Transverse colon (tissue), 4 donors: ENCODE measurements around the gene GALNT2.

Source experiments
- CTCF ChIP-seq, 5 experiments: fragments of 200-600 bp in 3 of 5; fragments of 450-650 bp in 2 of 5; sonication (generic) in 3 of 5; IDR thresholded peaks; 1 replicate in 2 of 5; 2 replicates in 3 of 5; pipeline ENCODE4 v1.5.1; 2016 to 2017; ENCODE audit warnings: antibody characterized with exemption in 5 of 5, inconsistent platforms in 3 of 5, mild to moderate bottlenecking in 2 of 5, moderate library complexity in 1 of 5
- POLR2AphosphoS5 ChIP-seq, 3 donors: sonication (generic); formaldehyde crosslinking; IDR thresholded peaks; one replicate each; pipeline ENCODE4 v1.6.1; 2016; ENCODE audit warnings: antibody characterized with exemption in 3 of 3

GRCh38 chr1:230285351-230285750, 218.3 kb downstream of the GALNT2 start:
- TF ChIP-seq POLR2AphosphoS5 (IDR thresholded peaks at IDR 0.05), result no peak
- no peak for TF ChIP-seq CTCF (IDR thresholded peaks at IDR 0.05)
